Measurements from ENCODE around the gene SPIRE2. TPM values are rescaled to one million over a fixed set of nuclear protein-coding genes. Genes with fewer than 3 reads are reported as not detected.

The SPIRE2 gene
- total RNA-seq, 1 donor, result 0.72 TPM

GRCh38 chr16:89858973-89859614, 30.8 kb downstream of the SPIRE2 start:
- Histone ChIP-seq H3K4me2 (ENCODE audit: insufficient read depth, low read length) (no peak overlapping the region), H2AFZ (ENCODE audit: low read length) (no peak overlapping the region), H3K36me3 (ENCODE audit: insufficient read depth, low read length) (no peaks in the 10 kb centered on the region), H3K9me3 (ENCODE audit: low read depth, low read length) (no peaks in the 10 kb centered on the region), H3K79me2 (ENCODE audit: insufficient read depth, low read length) (no peaks in the 10 kb centered on the region), H3K4me3 (ENCODE audit: insufficient read depth, low read length) (no peak overlapping the region), H3K27ac (ENCODE audit: low read depth, low read length) (no peak overlapping the region), H3K4me1 (ENCODE audit: insufficient read depth, low read length) (peaks cover 6% of the 10 kb centered on the region), H3K27me3 (ENCODE audit: insufficient read depth, low read length) (no peaks in the 10 kb centered on the region), H4K20me1 (ENCODE audit: insufficient read depth, low read length) (no peaks in the 10 kb centered on the region)
- TF ChIP-seq CTCF (IDR thresholded peaks at IDR 0.05; ENCODE audit: extremely low read depth, low read depth, low read length), result no peak
- DNase-seq (ENCODE audit: insufficient read length, low spot score, missing footprints), result peak; percentile 61

- Histone ChIP-seq H3K27ac (ENCODE audit: low read depth, low read length) (no peak overlapping the region), H3K36me3 (ENCODE audit: insufficient read depth, low read length) (no peaks in the 10 kb centered on the region), H3K4me1 (ENCODE audit: insufficient read depth, low read length) (peaks cover 11% of the 10 kb centered on the region), H2AFZ (ENCODE audit: low read length) (no peak overlapping the region), H4K20me1 (ENCODE audit: insufficient read depth, low read length) (no peaks in the 10 kb centered on the region), H3K4me3 (ENCODE audit: insufficient read depth, low read length) (no peak overlapping the region), H3K27me3 (ENCODE audit: insufficient read depth, low read length) (no peaks in the 10 kb centered on the region), H3K9me3 (ENCODE audit: low read depth, low read length) (no peaks in the 10 kb centered on the region), H3K4me2 (ENCODE audit: insufficient read depth, low read length) (no peak overlapping the region), H3K79me2 (ENCODE audit: insufficient read depth, low read length) (no peaks in the 10 kb centered on the region)
- DNase-seq (ENCODE audit: insufficient read length, low spot score, missing footprints), result peak; percentile 78
- no peak for TF ChIP-seq CTCF (IDR thresholded peaks at IDR 0.05; ENCODE audit: extremely low read depth, low read depth, low read length)
These were observed 31.3 kb downstream of the SPIRE2 start for GRCh38 chr16:89859615-89860007.

- no peak overlapping the region for H2AFZ ChIP-seq (ENCODE audit: low read length)
- DNase-seq (ENCODE audit: insufficient read length, low spot score, missing footprints), result peak; percentile 99
- TF ChIP-seq CTCF (IDR thresholded peaks at IDR 0.05; ENCODE audit: extremely low read depth, low read depth, low read length), result peak; percentile 85
- H3K4me2 ChIP-seq (ENCODE audit: insufficient read depth, low read length), result no peak overlapping the region
- no peak overlapping the region for H3K4me3 ChIP-seq (ENCODE audit: insufficient read depth, low read length)
- no peaks in the 10 kb centered on the region for H3K36me3 ChIP-seq (ENCODE audit: insufficient read depth, low read length)
- H3K27ac ChIP-seq (ENCODE audit: low read depth, low read length), result no peak overlapping the region
- no peaks in the 10 kb centered on the region for H3K27me3 ChIP-seq (ENCODE audit: insufficient read depth, low read length)
- H3K79me2 ChIP-seq (ENCODE audit: insufficient read depth, low read length), result no peaks in the 10 kb centered on the region
- no peaks in the 10 kb centered on the region for H3K9me3 ChIP-seq (ENCODE audit: low read depth, low read length)
- H4K20me1 ChIP-seq (ENCODE audit: insufficient read depth, low read length), result no peaks in the 10 kb centered on the region
- H3K4me1 ChIP-seq (ENCODE audit: insufficient read depth, low read length), result peaks cover 12% of the 10 kb centered on the region
These were observed 32.6 kb downstream of the SPIRE2 start for GRCh38 chr16:89860747-89861304.

- Histone ChIP-seq H3K27me3 (ENCODE audit: insufficient read depth, low read length) (no peaks in the 10 kb centered on the region), H3K36me3 (ENCODE audit: insufficient read depth, low read length) (no peaks in the 10 kb centered on the region), H4K20me1 (ENCODE audit: insufficient read depth, low read length) (no peaks in the 10 kb centered on the region), H3K4me3 (ENCODE audit: insufficient read depth, low read length) (no peak overlapping the region), H3K4me1 (ENCODE audit: insufficient read depth, low read length) (peaks cover 12% of the 10 kb centered on the region), H3K79me2 (ENCODE audit: insufficient read depth, low read length) (no peaks in the 10 kb centered on the region), H3K9me3 (ENCODE audit: low read depth, low read length) (no peaks in the 10 kb centered on the region), H3K27ac (ENCODE audit: low read depth, low read length) (no peak overlapping the region), H3K4me2 (ENCODE audit: insufficient read depth, low read length) (no peak overlapping the region), H2AFZ (ENCODE audit: low read length) (no peak overlapping the region)
- DNase-seq (ENCODE audit: insufficient read length, low spot score, missing footprints), result peak; percentile 83
- TF ChIP-seq CTCF (IDR thresholded peaks at IDR 0.05; ENCODE audit: extremely low read depth, low read depth, low read length), result no peak
These were observed 33.4 kb downstream of the SPIRE2 start for GRCh38 chr16:89861648-89862047.

All from osteoblast (primary cell).